Measurements from ENCODE around the gene CALML4.

CALML4 gene

DNA sequence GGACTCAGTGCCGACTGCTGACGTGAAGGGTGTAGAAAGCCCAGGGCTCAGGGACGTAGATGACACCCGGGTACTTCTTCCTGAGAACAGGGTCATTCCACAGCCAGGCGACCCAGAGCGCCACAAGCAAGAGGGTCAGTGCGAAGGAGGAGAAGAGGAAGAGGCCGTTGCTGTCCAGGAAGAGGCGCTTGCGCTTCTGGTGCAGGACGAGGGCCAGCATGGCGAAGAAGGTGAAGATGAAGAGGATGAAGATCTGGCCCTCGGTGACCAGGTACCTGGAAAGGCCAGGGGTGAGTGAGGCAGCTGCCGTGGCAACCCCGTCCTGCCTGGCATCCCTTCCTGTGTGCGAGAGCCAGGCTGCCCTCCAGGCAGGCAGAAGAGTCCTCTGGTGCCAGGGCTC, 3.0 kb upstream of the CALML4 start:
- H3K27ac ChIP-seq (ENCODE audit: low read depth, low read length, poor library complexity, severe bottlenecking) = peak overlapping the region; percentile 71
- peaks cover 34% of the 10 kb centered on the region for H3K4me1 ChIP-seq (ENCODE audit: insufficient read depth, low read length, severe bottlenecking)
- H3K9me2 ChIP-seq (ENCODE audit: low read depth, low read length) = no peaks in the 10 kb centered on the region
- no peaks in the 10 kb centered on the region for H4K20me1 ChIP-seq (ENCODE audit: insufficient read depth, low read length)
- TF ChIP-seq EZH2 (IDR thresholded peaks at IDR 0.05; ENCODE audit: borderline replicate concordance, low read length) = no peak
- TF ChIP-seq, protein P1, sequence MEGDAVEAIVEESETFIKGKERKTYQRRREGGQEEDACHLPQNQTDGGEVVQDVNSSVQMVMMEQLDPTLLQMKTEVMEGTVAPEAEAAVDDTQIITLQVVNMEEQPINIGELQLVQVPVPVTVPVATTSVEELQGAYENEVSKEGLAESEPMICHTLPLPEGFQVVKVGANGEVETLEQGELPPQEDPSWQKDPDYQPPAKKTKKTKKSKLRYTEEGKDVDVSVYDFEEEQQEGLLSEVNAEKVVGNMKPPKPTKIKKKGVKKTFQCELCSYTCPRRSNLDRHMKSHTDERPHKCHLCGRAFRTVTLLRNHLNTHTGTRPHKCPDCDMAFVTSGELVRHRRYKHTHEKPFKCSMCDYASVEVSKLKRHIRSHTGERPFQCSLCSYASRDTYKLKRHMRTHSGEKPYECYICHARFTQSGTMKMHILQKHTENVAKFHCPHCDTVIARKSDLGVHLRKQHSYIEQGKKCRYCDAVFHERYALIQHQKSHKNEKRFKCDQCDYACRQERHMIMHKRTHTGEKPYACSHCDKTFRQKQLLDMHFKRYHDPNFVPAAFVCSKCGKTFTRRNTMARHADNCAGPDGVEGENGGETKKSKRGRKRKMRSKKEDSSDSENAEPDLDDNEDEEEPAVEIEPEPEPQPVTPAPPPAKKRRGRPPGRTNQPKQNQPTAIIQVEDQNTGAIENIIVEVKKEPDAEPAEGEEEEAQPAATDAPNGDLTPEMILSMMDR (IDR thresholded peaks at IDR 0.05; ENCODE audit: low read length) = no peak
- no peaks in the 10 kb centered on the region for H3K9me3 ChIP-seq (ENCODE audit: low read length)
- no peaks in the 10 kb centered on the region for H3K27me3 ChIP-seq (ENCODE audit: insufficient read depth, low read length)
- H3K36me3 ChIP-seq (ENCODE audit: insufficient read depth, low read length) = peaks cover 11% of the 10 kb centered on the region; the same call in 1 of the 2 replicates
- no peak overlapping the region for H3K4me2 ChIP-seq (ENCODE audit: low read length)
- H3K9ac ChIP-seq (ENCODE audit: low read length) = no peak overlapping the region
- H3K4me3 ChIP-seq (ENCODE audit: low read depth, low read length, poor library complexity, severe bottlenecking) = no peak overlapping the region
- H2AFZ ChIP-seq (ENCODE audit: low read length) = no peak overlapping the region
- H3F3A ChIP-seq (ENCODE audit: insufficient read depth, low read length) = no peaks in the 10 kb centered on the region
- no peaks in the 10 kb centered on the region for H3K79me2 ChIP-seq (ENCODE audit: insufficient read depth, low read length)

DNA sequence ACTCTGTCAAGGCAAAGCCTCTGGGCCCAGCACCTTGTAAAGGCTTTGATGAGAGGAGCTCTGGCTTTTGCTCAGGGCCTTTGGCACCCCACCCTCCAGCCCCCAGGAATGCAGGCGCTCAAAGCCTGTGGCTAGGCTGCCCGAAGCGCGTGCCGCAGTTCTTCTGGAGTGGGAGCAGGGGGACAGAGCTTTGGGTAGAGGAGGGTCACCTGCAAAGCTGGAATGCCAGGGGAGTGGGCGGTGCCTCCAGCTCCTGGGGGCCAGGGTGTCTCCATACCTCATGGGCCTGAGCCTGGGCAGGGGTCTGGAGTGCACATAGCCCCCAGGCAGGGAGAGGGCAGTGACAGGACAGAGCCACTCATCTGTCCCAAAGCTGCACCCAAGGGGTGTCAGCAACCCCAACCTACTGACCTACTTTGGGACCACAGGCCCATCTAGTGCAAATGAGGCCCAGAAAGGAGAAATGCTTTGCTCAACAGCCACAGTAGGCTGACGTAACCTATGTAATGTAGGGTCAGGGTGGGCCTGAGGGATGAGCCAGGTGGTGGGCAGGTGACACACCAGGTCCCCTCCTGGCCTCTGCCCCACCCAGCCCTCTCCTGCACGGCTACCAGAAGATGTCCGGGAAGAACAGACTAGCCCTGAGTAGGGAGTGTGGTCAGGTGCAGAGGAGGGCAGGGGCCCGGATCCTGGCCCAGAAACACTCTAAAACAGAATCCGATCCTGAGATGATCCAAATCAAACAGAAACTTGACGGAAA, 2.2 kb upstream of the CALML4 start:
- H3K4me2 ChIP-seq (ENCODE audit: low read length) = no peak overlapping the region
- H3K27ac ChIP-seq (ENCODE audit: low read depth, low read length, poor library complexity, severe bottlenecking) = no peak overlapping the region
- H3F3A ChIP-seq (ENCODE audit: insufficient read depth, low read length) = no peaks in the 10 kb centered on the region
- no peak overlapping the region for H3K9ac ChIP-seq (ENCODE audit: low read length)
- H3K9me2 ChIP-seq (ENCODE audit: low read depth, low read length) = no peaks in the 10 kb centered on the region
- H3K9me3 ChIP-seq (ENCODE audit: low read length) = no peaks in the 10 kb centered on the region
- H4K20me1 ChIP-seq (ENCODE audit: insufficient read depth, low read length) = no peaks in the 10 kb centered on the region
- peaks cover 11% of the 10 kb centered on the region; the same call in 1 of the 2 replicates for H3K36me3 ChIP-seq (ENCODE audit: insufficient read depth, low read length)
- H3K27me3 ChIP-seq (ENCODE audit: insufficient read depth, low read length) = no peaks in the 10 kb centered on the region
- peaks cover 34% of the 10 kb centered on the region for H3K4me1 ChIP-seq (ENCODE audit: insufficient read depth, low read length, severe bottlenecking)
- H3K79me2 ChIP-seq (ENCODE audit: insufficient read depth, low read length) = no peaks in the 10 kb centered on the region
- TF ChIP-seq EZH2 (IDR thresholded peaks at IDR 0.05; ENCODE audit: borderline replicate concordance, low read length) = no peak
- TF ChIP-seq, protein P1 (IDR thresholded peaks at IDR 0.05; ENCODE audit: low read length) = no peak
- H3K4me3 ChIP-seq (ENCODE audit: low read depth, low read length, poor library complexity, severe bottlenecking) = no peak overlapping the region
- no peak overlapping the region for H2AFZ ChIP-seq (ENCODE audit: low read length)

DNA sequence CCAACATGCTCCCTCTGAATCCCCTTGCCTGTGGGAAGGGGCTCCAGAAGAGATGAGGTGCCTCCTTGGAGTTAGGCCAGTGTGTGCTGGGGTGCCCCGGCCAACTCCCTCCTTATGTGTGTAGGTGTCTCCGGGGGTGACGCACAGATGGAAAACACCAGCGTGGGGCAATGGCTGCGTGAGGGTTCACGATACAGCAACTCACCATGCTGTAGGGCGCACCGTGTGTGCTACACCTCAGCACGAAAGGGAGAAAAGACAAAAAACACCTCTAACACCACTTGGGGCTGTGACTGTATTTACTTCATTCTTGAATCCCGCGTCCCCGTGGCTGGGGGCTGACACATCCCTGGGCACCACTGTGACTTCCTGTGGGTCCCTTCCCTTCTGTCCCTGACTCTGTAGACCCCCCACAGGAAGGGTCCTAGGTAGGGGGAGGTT, 1.6 kb upstream of the CALML4 start:
- no peak overlapping the region for H3K9ac ChIP-seq (ENCODE audit: low read length)

More for the DNA sequence above, 1.6 kb upstream of the CALML4 start:
- Histone ChIP-seq H3K4me2 (ENCODE audit: low read length) (no peak overlapping the region), H3K9me3 (ENCODE audit: low read length) (no peaks in the 10 kb centered on the region), H3K27ac (ENCODE audit: low read depth, low read length, poor library complexity, severe bottlenecking) (no peak overlapping the region), H3K4me3 (ENCODE audit: low read depth, low read length, poor library complexity, severe bottlenecking) (no peak overlapping the region), H3K36me3 (ENCODE audit: insufficient read depth, low read length) (peaks cover 10% of the 10 kb centered on the region; the same call in 1 of the 2 replicates), H2AFZ (ENCODE audit: low read length) (no peak overlapping the region), H3F3A (ENCODE audit: insufficient read depth, low read length) (no peaks in the 10 kb centered on the region), H3K4me1 (ENCODE audit: insufficient read depth, low read length, severe bottlenecking) (peaks cover 33% of the 10 kb centered on the region), H3K79me2 (ENCODE audit: insufficient read depth, low read length) (no peaks in the 10 kb centered on the region), H4K20me1 (ENCODE audit: insufficient read depth, low read length) (no peaks in the 10 kb centered on the region), H3K9me2 (ENCODE audit: low read depth, low read length) (no peaks in the 10 kb centered on the region), H3K27me3 (ENCODE audit: insufficient read depth, low read length) (no peaks in the 10 kb centered on the region)
- TF ChIP-seq, protein P1 (IDR thresholded peaks at IDR 0.05; ENCODE audit: low read length) = no peak
- no peak for TF ChIP-seq EZH2 (IDR thresholded peaks at IDR 0.05; ENCODE audit: borderline replicate concordance, low read length)

All from OCI-LY1 (cell line).